ENCODE measurements around the gene SLC16A10. TPM values are rescaled to one million over a fixed set of nuclear protein-coding genes. Genes with fewer than 3 reads are reported as not detected.

SLC16A10 gene
- total and polyA plus RNA-seq, 2 of the 13 experiments (the other 11 are each of a cell fraction or from before 2014, with no cell fraction given) = 8.2 to 20.1 TPM

DNA sequence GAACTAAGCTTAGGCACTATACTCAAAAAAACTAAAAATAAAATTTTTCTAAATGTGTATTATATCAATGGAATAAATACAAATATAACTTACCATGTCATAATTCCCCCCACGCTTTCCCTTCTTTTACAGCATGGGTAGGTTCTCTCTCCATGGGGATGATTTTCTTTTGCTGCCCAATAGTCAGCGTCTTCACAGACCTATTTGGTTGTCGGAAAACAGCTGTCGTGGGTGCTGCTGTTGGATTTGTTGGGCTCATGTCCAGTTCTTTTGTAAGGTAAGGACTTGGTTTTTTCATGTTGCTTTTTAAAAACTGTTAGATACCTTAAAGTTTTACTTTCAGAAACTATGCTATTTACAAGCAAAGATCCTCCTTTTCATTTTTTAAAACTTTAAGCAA is 85.3 kb downstream of the SLC16A10 start:
- intact Hi-C loops (cut with micrococcal nuclease; ENCODE audit: unreplicated experiment) (no loop called here), in situ Hi-C loops (cut with HindIII; ENCODE audit: extremely low pct_ligation_motif_present, low pct_unique_long_range_greater_than_20kb) (no loop called here)
- DNase-seq (ENCODE audit: low spot score) = no peak
- Histone ChIP-seq H3K36me3 (replicated peaks in 1 of 2; ENCODE audit: control insufficient read depth in 1 of 2, insufficient read depth in 2 of 2, low read length in 2 of 2) (peaks cover 0 to 2% of the 10 kb centered on the region in 2 experiments; a peak in 1 of 5 replicates), H2AFZ (ENCODE audit: low read length) (no peak overlapping the region), H3K27ac (ENCODE audit: extremely low read length, insufficient read depth, low read length) (no peak overlapping the region), H3K27me3 (ENCODE audit: control insufficient read depth in 1 of 2, insufficient read depth in 2 of 2, low read length in 2 of 2) (no peaks in the 10 kb centered on the region), H3K4me3 (replicated peaks in 1 of 3; ENCODE audit: insufficient read depth in 1 of 3, low read depth in 2 of 3, low read length in 3 of 3) (no peak overlapping the region), H3K4me1 (ENCODE audit: insufficient read depth, low read length) (peaks cover 17% of the 10 kb centered on the region), H4K20me1 (ENCODE audit: insufficient read depth, low read length) (no peaks in the 10 kb centered on the region), H3K9me3 (ENCODE audit: low read length) (no peaks in the 10 kb centered on the region), H3K4me2 (ENCODE audit: low read depth, low read length) (no peak overlapping the region), H3K79me2 (ENCODE audit: insufficient read depth, low read length) (no peaks in the 10 kb centered on the region), H3K9ac (ENCODE audit: insufficient read depth, low read depth, low read length) (no peak overlapping the region)
- no peak for FAIRE-seq
- no peak for ATAC-seq
- 98% methylated on average over 4 of the region's 4 CpGs for WGBS (ENCODE audit: low lambda C conversion rate)
- POLR2A ChIA-PET = no interaction called here
- CTCF ChIA-PET (ENCODE audit: low intra/inter-chr PET ratio, low total read pairs) = no interaction called here
- no TSS peak for BruUV-seq (replicated peaks)
- TF ChIP-seq ERF (CRISPR knock-in tag; IDR thresholded peaks at IDR 0.05) (no peak), ZNF431 (CRISPR knock-in tag; IDR thresholded peaks at IDR 0.05; ENCODE audit: borderline replicate concordance, low read depth) (no peak), MEF2D (CRISPR knock-in tag; IDR thresholded peaks at IDR 0.05) (no peak), SOX6 (IDR thresholded peaks at IDR 0.05) (no peak), SOX6 (CRISPR knock-in tag; IDR thresholded peaks at IDR 0.05) (no peak), RORA (CRISPR knock-in tag; IDR thresholded peaks at IDR 0.05) (no peak), SMYD3 (CRISPR knock-in tag; IDR thresholded peaks at IDR 0.05) (no peak), TBX2 (CRISPR knock-in tag; IDR thresholded peaks at IDR 0.05; ENCODE audit: borderline replicate concordance) (no peak), ZNF678 (CRISPR knock-in tag; IDR thresholded peaks at IDR 0.05) (no peak), YEATS4 (CRISPR knock-in tag; IDR thresholded peaks at IDR 0.05; ENCODE audit: borderline replicate concordance) (no peak), ZNF816 (CRISPR knock-in tag; IDR thresholded peaks at IDR 0.05; ENCODE audit: borderline replicate concordance) (no peak)
- TF ChIP-seq, protein P1, sequence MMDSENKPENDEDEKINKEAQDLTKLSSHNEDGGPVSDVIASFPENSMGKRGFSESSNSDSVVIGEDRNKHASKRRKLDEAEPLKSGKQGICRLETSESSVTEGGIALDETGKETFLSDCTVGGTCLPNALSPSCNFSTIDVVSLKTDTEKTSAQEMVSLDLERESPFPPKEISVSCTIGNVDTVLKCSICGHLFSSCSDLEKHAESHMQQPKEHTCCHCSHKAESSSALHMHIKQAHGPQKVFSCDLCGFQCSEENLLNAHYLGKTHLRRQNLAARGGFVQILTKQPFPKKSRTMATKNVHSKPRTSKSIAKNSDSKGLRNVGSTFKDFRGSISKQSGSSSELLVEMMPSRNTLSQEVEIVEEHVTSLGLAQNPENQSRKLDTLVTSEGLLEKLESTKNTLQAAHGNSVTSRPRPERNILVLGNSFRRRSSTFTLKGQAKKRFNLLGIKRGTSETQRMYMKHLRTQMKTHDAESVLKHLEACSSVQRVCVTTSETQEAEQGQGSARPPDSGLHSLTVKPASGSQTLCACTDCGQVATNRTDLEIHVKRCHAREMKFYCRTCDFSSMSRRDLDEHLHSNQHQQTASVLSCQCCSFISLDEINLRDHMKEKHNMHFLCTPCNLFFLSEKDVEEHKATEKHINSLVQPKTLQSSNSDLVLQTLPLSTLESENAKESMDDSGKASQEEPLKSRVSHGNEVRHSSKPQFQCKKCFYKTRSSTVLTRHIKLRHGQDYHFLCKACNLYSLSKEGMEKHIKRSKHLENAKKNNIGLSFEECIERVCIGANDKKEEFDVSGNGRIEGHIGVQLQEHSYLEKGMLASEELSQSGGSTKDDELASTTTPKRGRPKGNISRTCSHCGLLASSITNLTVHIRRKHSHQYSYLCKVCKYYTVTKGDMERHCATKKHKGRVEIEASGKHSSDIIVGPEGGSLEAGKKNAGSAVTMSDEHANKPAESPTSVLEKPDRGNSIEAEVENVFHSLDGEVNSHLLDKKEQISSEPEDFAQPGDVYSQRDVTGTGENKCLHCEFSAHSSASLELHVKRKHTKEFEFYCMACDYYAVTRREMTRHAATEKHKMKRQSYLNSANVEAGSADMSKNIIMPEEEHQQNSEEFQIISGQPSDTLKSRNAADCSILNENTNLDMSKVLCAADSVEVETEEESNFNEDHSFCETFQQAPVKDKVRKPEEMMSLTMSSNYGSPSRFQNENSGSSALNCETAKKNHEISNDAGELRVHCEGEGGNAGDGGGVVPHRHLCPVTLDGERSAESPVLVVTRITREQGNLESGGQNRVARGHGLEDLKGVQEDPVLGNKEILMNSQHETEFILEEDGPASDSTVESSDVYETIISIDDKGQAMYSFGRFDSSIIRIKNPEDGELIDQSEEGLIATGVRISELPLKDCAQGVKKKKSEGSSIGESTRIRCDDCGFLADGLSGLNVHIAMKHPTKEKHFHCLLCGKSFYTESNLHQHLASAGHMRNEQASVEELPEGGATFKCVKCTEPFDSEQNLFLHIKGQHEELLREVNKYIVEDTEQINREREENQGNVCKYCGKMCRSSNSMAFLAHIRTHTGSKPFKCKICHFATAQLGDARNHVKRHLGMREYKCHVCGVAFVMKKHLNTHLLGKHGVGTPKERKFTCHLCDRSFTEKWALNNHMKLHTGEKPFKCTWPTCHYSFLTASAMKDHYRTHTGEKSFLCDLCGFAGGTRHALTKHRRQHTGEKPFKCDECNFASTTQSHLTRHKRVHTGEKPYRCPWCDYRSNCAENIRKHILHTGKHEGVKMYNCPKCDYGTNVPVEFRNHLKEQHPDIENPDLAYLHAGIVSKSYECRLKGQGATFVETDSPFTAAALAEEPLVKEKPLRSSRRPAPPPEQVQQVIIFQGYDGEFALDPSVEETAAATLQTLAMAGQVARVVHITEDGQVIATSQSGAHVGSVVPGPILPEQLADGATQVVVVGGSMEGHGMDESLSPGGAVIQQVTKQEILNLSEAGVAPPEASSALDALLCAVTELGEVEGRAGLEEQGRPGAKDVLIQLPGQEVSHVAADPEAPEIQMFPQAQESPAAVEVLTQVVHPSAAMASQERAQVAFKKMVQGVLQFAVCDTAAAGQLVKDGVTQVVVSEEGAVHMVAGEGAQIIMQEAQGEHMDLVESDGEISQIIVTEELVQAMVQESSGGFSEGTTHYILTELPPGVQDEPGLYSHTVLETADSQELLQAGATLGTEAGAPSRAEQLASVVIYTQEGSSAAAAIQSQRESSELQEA (CRISPR knock-in tag; IDR thresholded peaks at IDR 0.05; ENCODE audit: not compliant biosample characterization) = no peak
- TF ChIP-seq, protein P2, sequence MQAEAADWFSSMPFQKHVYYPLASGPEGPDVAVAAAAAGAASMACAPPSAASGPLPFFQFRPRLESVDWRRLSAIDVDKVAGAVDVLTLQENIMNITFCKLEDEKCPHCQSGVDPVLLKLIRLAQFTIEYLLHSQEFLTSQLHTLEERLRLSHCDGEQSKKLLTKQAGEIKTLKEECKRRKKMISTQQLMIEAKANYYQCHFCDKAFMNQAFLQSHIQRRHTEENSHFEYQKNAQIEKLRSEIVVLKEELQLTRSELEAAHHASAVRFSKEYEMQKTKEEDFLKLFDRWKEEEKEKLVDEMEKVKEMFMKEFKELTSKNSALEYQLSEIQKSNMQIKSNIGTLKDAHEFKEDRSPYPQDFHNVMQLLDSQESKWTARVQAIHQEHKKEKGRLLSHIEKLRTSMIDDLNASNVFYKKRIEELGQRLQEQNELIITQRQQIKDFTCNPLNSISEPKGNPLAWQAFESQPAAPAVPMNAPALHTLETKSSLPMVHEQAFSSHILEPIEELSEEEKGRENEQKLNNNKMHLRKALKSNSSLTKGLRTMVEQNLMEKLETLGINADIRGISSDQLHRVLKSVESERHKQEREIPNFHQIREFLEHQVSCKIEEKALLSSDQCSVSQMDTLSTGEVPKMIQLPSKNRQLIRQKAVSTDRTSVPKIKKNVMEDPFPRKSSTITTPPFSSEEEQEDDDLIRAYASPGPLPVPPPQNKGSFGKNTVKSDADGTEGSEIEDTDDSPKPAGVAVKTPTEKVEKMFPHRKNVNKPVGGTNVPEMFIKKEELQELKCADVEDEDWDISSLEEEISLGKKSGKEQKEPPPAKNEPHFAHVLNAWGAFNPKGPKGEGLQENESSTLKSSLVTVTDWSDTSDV (CRISPR knock-in tag; IDR thresholded peaks at IDR 0.05) = no peak
- TF ChIP-seq, protein P3, sequence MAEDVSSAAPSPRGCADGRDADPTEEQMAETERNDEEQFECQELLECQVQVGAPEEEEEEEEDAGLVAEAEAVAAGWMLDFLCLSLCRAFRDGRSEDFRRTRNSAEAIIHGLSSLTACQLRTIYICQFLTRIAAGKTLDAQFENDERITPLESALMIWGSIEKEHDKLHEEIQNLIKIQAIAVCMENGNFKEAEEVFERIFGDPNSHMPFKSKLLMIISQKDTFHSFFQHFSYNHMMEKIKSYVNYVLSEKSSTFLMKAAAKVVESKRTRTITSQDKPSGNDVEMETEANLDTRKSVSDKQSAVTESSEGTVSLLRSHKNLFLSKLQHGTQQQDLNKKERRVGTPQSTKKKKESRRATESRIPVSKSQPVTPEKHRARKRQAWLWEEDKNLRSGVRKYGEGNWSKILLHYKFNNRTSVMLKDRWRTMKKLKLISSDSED (CRISPR knock-in tag; IDR thresholded peaks at IDR 0.05) = no peak
